Fibroblast of lung (primary cell): Measurements from ENCODE around the gene NKD2.

ENCODE experiments used
- CTCF ChIP-seq, 2 donors: IDR thresholded peaks in 1 of 2; conservative IDR thresholded peaks in 1 of 2; 1 replicate in 1 of 2; 2 replicates in 1 of 2; pipeline ENCODE4 v1.5.1; 2011 to 2012; ENCODE audit warnings: low read length in 2 of 2, control low read depth in 1 of 2, inconsistent platforms in 1 of 2, low read depth in 1 of 2, mild to moderate bottlenecking in 1 of 2
- EZH2 ChIP-seq: IDR thresholded peaks from 2 replicates; pipeline ENCODE4 v1.5.1; 2012; ENCODE audit warnings: low read length, control low read depth, mild to moderate bottlenecking; ENCODE audit errors: missing control alignments

- TF ChIP-seq CTCF (conservative IDR thresholded peaks at IDR 0.05 in 1 of 2, IDR thresholded peaks at IDR 0.05 in 1 of 2; ENCODE audit: low read depth in 1 of 2, low read length in 2 of 2) (no peak), EZH2 (no peak)
Observed at GRCh38 chr5:999724-1000123, 8.9 kb upstream of the NKD2 start.
